Astrocyte of the spinal cord (primary cell): ENCODE measurements around the gene SHISAL1.

Source experiments
- DNase-seq: peaks from one replicate; pipeline ENCODE4 v3.0.0; 2011; ENCODE audit warnings: low read depth, low spot score
- H3K4me3 ChIP-seq: 2 replicates; pipeline ENCODE4 v1.5.1; 2011; ENCODE audit warnings: low read depth, mild to moderate bottlenecking, low read length, moderate library complexity
- CTCF ChIP-seq: IDR thresholded peaks from 2 replicates; pipeline ENCODE4 v1.5.1; 2012; ENCODE audit warnings: low read depth, mild to moderate bottlenecking, low read length, inconsistent platforms
- in situ Hi-C: cut with HindIII; loops from 2 replicates; pipeline ENCODE4 v1.10.0; 2017; ENCODE audit warnings: low sequenced_read_pairs

The SHISAL1 gene

GRCh38 chr22:44289414-44290171 lies 23.2 kb downstream of the SHISAL1 start:
- H3K4me3 ChIP-seq: no peak overlapping the region
- no peak for TF ChIP-seq CTCF
- DNase-seq: no peak
- in situ Hi-C loops: no loop called here

GRCh38 chr22:44288913-44289312 lies 23.8 kb downstream of the SHISAL1 start:
- in situ Hi-C loops: no loop called here
- TF ChIP-seq CTCF: no peak
- no peak overlapping the region for H3K4me3 ChIP-seq
- no peak for DNase-seq

- no peak for DNase-seq
- no peak for TF ChIP-seq CTCF
- in situ Hi-C loops: no loop called here
- H3K4me3 ChIP-seq: no peak overlapping the region
Observed at GRCh38 chr22:44287741-44288140, 25.0 kb downstream of the SHISAL1 start.

DNA sequence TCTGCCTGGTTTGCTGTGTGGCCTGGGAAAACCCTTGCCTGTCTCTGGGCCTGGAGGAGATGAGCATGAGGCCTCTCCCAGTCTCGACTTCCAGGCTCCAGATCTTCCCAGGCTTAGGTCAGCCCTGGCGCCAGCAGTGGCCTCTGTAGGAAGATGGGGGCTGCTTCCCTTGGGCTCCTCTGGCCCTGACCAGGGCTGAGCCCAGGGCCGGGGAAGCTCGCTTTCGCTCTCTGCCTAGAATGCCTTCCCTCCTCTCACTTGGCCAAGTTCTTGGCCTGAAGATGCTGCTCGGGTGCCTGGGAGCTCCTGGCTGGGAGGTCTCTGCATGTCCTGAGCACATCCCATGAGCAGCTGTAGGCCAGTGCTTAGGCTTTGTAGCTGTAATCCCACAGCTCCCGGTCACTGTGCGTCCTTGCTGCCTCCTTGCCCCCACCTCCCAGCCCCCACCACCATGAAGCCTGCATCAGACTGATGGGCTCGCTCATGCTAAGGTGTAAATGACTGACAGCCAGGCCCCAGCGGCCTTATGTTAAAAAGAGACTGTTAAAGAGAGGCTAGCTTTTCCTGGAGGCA lies 25.5 kb downstream of the SHISAL1 start:
- in situ Hi-C loops: no loop called here
- TF ChIP-seq CTCF: no peak
- H3K4me3 ChIP-seq: no peak overlapping the region
- DNase-seq: no peak

DNA sequence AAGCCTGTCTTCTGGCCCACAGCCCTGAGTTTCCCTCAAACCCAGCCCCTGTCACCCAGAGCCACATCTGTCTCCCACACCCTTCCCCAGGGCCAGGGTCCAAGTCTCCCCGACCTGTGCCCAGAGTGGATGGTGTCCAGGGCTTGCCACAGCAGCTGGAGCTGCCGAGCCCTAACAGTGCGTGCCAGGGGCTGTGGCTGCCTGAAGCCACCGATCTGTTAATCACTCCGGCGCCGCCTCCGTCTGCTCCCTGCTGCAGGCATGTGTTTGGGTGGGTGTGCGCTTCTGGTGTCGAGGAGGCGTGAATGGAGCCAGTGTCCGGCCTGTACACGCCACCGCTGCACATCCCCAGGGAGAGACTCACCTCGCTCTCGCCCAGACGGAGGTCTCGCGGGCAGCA lies 26.1 kb downstream of the SHISAL1 start:
- in situ Hi-C loops: no loop called here
- DNase-seq: no peak
- no peak overlapping the region for H3K4me3 ChIP-seq
- TF ChIP-seq CTCF: no peak

- DNase-seq: no peak
- no peak for TF ChIP-seq CTCF
- in situ Hi-C loops: no loop called here
- H3K4me3 ChIP-seq: no peak overlapping the region
Observed at GRCh38 chr22:44284711-44285110, 28.0 kb downstream of the SHISAL1 start.
